Tibial nerve (tissue), 4 donors: ENCODE measurements around the gene MAML2. TPM values are rescaled to one million over a fixed set of nuclear protein-coding genes. Genes with fewer than 3 reads are reported as not detected.

Source experiments
- DNase-seq, 2 donors: peaks; one replicate each; pipeline ENCODE4 v3.0.0-alpha.2; 2019; ENCODE audit warnings: low spot score in 2 of 2
- H3K27ac ChIP-seq, 4 donors: fragments of 200-600 bp; sonication (generic) in 3 of 4; one replicate each; pipeline ENCODE4 v1.5.1; 2017 to 2019; ENCODE audit warnings: mild to moderate bottlenecking in 1 of 4
- H3K27me3 ChIP-seq, 2 donors: fragments of 200-600 bp; sonication (generic) in 1 of 2; one replicate each; pipeline versions ENCODE4 v1.5.1 to v1.6.0; 2017 to 2019
- H3K36me3 ChIP-seq, 3 donors: fragments of 200-600 bp; sonication (generic); one replicate each; pipeline ENCODE4 v1.5.1; 2018 to 2019
- H3K4me1 ChIP-seq, 4 donors: fragments of 200-600 bp; sonication (generic) in 3 of 4; one replicate each; pipeline ENCODE4 v1.5.1; 2017 to 2019
- H3K4me3 ChIP-seq, 4 donors: fragments of 200-600 bp; sonication (generic) in 3 of 4; one replicate each; pipeline ENCODE4 v1.5.1; 2017 to 2019; ENCODE audit warnings: mild to moderate bottlenecking in 1 of 4, moderate library complexity in 1 of 4
- H3K9me3 ChIP-seq, 4 donors: fragments of 200-600 bp; sonication (generic) in 3 of 4; one replicate each; pipeline ENCODE4 v1.5.1; 2017 to 2019
- CTCF ChIP-seq, 5 experiments: fragments of 200-600 bp in 3 of 5; fragments of 450-650 bp in 2 of 5; sonication (generic) in 3 of 5; IDR thresholded peaks; one replicate each; pipeline ENCODE4 v1.5.1; 2016 to 2019; ENCODE audit warnings: antibody characterized with exemption in 5 of 5, mild to moderate bottlenecking in 3 of 5, moderate library complexity in 2 of 5
- EP300 ChIP-seq, 2 donors: sonication (generic); formaldehyde crosslinking; IDR thresholded peaks; one replicate each; pipeline ENCODE4 v1.6.1; 2017; ENCODE audit warnings: antibody characterized with exemption in 2 of 2, mild to moderate bottlenecking in 1 of 2
- POLR2A ChIP-seq, 2 donors: fragments of 450-650 bp; IDR thresholded peaks; one replicate each; pipeline ENCODE4 v1.6.1; 2017; ENCODE audit warnings: antibody characterized with exemption in 2 of 2, mild to moderate bottlenecking in 2 of 2, moderate library complexity in 2 of 2
- WGBS, 2 donors: methylation state at CpG; one replicate each; pipeline ENCODE4 v1.1.5; 2018; 5-methylcytosine and 5-hydroxymethylcytosine counted together
- total RNA-seq, 4 donors: library from RNA; depleted of rRNA; stranded (reverse); fragments of >200 nt; gene quantifications; one replicate each; pipeline ENCODE4 v1.1.0, GENCODE V29; 2016

The MAML2 gene
- total RNA-seq, 4 donors from 2014 or later, result 20.5 to 38.4 (median 27.9) TPM

DNA sequence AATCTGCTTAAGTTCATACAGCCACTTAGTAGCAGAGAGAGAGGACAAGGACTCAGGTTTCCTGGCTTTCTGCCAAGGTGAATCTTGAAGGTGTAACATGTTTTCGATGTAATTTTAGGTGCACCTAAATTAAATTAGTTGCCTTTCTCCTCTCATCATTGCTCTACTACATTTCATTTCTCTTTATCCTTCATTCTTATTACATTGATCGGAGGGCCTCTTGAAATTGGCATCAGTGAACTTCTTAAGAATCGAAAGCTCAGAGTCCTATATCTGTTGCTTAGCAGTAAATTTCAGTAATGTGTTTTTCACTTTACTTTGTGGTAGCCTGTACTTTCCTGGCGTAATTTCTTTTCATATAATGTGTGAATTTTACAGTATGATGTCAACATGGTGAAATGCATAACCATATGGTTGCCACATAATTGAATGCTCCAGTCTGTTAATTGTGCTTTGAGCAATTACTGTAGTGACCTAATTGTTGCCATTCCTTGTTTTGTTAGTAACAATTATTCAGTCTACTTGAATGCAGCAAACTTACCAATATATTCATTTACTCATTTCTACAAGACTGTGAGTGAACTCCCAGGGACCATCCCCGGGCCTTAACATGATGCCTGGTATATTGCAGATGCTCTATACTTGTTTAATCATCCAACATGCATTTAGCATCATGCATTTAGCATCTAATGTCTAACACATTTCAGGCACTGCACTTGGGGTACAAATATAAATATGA, 138.1 kb downstream of the MAML2 start:
- TF ChIP-seq EP300 (IDR thresholded peaks at IDR 0.05), result no peak
- TF ChIP-seq CTCF (IDR thresholded peaks at IDR 0.05), result no peak
- no peak for TF ChIP-seq POLR2A (IDR thresholded peaks at IDR 0.05)
- no peak for DNase-seq
- H3K4me1 ChIP-seq, result peaks cover 0 to 54% (median 36%) of the 10 kb centered on the region in 4 donors
- H3K27ac ChIP-seq, result peak overlapping the region in 2 of 4 donors; percentile 33 to 36
- H3K36me3 ChIP-seq, result no peaks in the 10 kb centered on the region
- no peaks in the 10 kb centered on the region for H3K9me3 ChIP-seq
- H3K27me3 ChIP-seq, result no peaks in the 10 kb centered on the region
- WGBS, 2 donors, result 92 to 93% methylated on average over 5 of the region's 5 CpGs
- H3K4me3 ChIP-seq, result no peak overlapping the region

GRCh38 chr11:96204366-96204659, 138.7 kb downstream of the MAML2 start:
- TF ChIP-seq CTCF (IDR thresholded peaks at IDR 0.05), result no peak
- TF ChIP-seq POLR2A (IDR thresholded peaks at IDR 0.05), result no peak
- no peak for TF ChIP-seq EP300 (IDR thresholded peaks at IDR 0.05)
- DNase-seq, result no peak
- no peak overlapping the region for H3K4me3 ChIP-seq
- peaks cover 0 to 60% (median 39%) of the 10 kb centered on the region in 4 donors for H3K4me1 ChIP-seq
- no peak overlapping the region for H3K27ac ChIP-seq
- H3K27me3 ChIP-seq, result no peaks in the 10 kb centered on the region
- no peaks in the 10 kb centered on the region for H3K9me3 ChIP-seq
- H3K36me3 ChIP-seq, result no peaks in the 10 kb centered on the region

DNA sequence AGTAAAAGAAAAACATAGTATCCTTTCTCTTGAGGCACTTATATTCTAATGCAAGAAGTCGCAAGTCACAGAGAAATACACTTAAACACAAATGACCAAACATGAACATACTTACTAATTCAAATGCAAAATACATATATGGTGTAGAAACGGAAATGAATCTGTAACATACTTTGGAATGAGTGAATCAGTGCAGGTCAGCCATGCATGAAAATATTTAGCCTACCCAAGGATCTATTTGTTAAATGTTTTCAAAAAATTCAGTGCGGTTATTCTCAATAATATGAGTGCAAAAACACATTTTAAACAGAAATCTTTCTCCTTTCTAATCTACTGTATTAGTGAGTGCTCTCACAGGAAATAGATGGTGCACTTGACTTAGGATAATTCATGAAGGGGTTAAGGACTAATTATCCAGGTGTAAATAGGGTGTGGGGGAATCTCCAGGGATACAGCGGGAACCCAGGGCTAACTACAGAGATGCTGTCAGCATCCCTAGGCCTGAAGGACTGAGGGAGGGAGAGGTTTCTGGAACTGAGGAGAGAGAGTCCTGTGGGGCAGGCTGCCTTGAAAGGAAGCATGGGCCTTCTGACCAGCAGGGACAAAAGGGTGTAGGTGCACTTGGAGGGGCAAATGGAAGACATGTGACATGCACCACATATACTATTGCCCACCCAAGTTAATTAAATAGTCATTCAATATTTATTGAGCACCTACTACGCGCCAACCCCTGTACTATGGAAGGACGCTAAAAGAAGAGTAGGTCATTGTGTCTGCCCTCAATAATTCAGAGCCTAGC, 139.2 kb downstream of the MAML2 start:
- no peak overlapping the region for H3K4me3 ChIP-seq
- peaks cover 0 to 64% (median 38%) of the 10 kb centered on the region in 4 donors for H3K4me1 ChIP-seq
- TF ChIP-seq POLR2A (IDR thresholded peaks at IDR 0.05) (no peak), CTCF (IDR thresholded peaks at IDR 0.05) (no peak), EP300 (IDR thresholded peaks at IDR 0.05) (no peak)
- WGBS, 2 donors, result 87 to 90% methylated on average over 7 of the region's 7 CpGs
- no peaks in the 10 kb centered on the region for H3K9me3 ChIP-seq
- no peak overlapping the region for H3K27ac ChIP-seq
- H3K27me3 ChIP-seq, result no peaks in the 10 kb centered on the region
- no peak for DNase-seq
- H3K36me3 ChIP-seq, result no peaks in the 10 kb centered on the region

DNA sequence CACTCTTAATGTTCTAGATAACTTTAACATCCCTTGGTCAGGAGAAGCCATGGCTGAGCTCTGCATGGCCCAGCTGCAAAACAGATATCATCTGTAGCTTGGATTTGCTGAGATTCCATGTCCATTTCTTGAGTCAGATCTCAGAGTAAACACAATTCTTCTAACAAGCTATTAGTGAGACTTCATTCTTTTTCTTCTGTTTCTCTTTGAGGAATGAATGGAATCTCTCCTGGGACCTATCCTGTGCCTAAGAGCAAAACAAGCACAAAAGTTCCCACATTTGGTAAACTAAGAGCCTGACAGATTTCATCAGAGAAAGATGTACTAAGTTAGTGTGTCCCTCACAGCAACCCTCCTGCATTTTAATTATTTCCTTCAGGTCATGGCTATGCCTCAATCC, 142.8 kb downstream of the MAML2 start:
- Histone ChIP-seq H3K36me3 (no peaks in the 10 kb centered on the region), H3K4me1 (peaks cover 0 to 73% (median 42%) of the 10 kb centered on the region in 4 donors), H3K27ac (peak overlapping the region in 3 of 4 donors; percentile 21 to 78 (median 73)), H3K9me3 (no peaks in the 10 kb centered on the region), H3K27me3 (no peaks in the 10 kb centered on the region), H3K4me3 (no peak overlapping the region)
- no peak for TF ChIP-seq CTCF (IDR thresholded peaks at IDR 0.05)
- TF ChIP-seq EP300 (IDR thresholded peaks at IDR 0.05), result peak; percentile 12 to 63
- no peak for DNase-seq

DNA sequence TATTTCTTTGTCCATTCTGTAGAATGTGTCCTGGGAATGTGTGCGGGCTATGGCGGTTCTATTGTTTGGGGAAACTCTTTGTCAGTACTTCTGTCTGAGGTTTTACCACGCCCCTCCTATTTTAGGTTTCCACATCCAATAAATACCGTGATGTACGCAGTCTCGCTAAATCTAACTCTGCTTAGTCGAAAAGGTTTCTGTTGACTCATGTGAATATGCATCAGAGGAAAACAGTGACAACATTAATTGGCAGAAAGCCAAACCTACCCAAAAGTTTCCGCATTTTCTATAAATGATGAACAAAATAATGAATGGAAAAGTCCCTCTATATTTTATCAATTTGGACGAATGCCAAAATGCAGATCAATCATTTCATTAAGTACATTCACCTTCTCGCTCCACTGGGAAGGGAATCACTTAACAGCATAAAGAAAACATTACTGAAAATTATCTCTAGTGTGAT, 143.4 kb downstream of the MAML2 start:
- Histone ChIP-seq H3K27ac (peak overlapping the region in 2 of 4 donors; percentile 73 to 78), H3K4me3 (no peak overlapping the region), H3K27me3 (no peaks in the 10 kb centered on the region), H3K9me3 (no peaks in the 10 kb centered on the region), H3K36me3 (no peaks in the 10 kb centered on the region), H3K4me1 (peaks cover 0 to 73% (median 45%) of the 10 kb centered on the region in 4 donors)
- no peak for DNase-seq
- TF ChIP-seq POLR2A (IDR thresholded peaks at IDR 0.05) (no peak), CTCF (IDR thresholded peaks at IDR 0.05) (no peak), EP300 (IDR thresholded peaks at IDR 0.05) (peak in 1 of 2 donors; percentile 32)
- whole genome bisulfite sequencing, 2 donors, result 70 to 71% methylated on average over 10 of the region's 10 CpGs
